ENCODE data around the gene PRPSAP2.

The PRPSAP2 gene

GRCh38 chr17:18916816-18917500 is 59.0 kb downstream of the PRPSAP2 start:
- H3K4me1 ChIP-seq (ENCODE audit: control insufficient read depth, low read length): peaks cover 76% of the 10 kb centered on the region
- H4K20me1 ChIP-seq (ENCODE audit: control insufficient read depth, insufficient read depth, low read depth, low read length): no peaks in the 10 kb centered on the region
- peak overlapping the region; percentile 36 for H3K4me3 ChIP-seq (ENCODE audit: low read length)
- no peak for TF ChIP-seq EZH2phosphoT487 (IDR thresholded peaks at IDR 0.05; ENCODE audit: borderline replicate concordance, low read length)
- TF ChIP-seq CTCF (IDR thresholded peaks at IDR 0.05; ENCODE audit: low read depth, low read length, poor library complexity, severe bottlenecking): no peak
- H3K36me3 ChIP-seq (ENCODE audit: control insufficient read depth, low read length): peaks cover 78% of the 10 kb centered on the region
- H3K9me2 ChIP-seq (replicated peaks; ENCODE audit: control insufficient read depth, low read length): no peaks in the 10 kb centered on the region
- H3F3A ChIP-seq (ENCODE audit: control insufficient read depth, insufficient read depth): peaks cover 30% of the 10 kb centered on the region
- no peaks in the 10 kb centered on the region for H3K9me3 ChIP-seq (ENCODE audit: control insufficient read depth, insufficient read depth, low read length)
- H3K79me2 ChIP-seq (ENCODE audit: control insufficient read depth, low read length): peaks cover 48% of the 10 kb centered on the region
- peak overlapping the region; percentile 75 for H3K27ac ChIP-seq (ENCODE audit: low read depth, low read length)
- H3K4me2 ChIP-seq (ENCODE audit: low read length): peak overlapping the region; percentile 36
- no peaks in the 10 kb centered on the region for H3K27me3 ChIP-seq (ENCODE audit: control insufficient read depth, low read length)

- H3K4me2 ChIP-seq (ENCODE audit: low read length): peak overlapping the region; percentile 14; the same call in 1 of the 2 replicates
These were observed 59.6 kb downstream of the PRPSAP2 start for GRCh38 chr17:18917506-18918032.

GRCh38 chr17:18919963-18920362 is 62.0 kb downstream of the PRPSAP2 start:
- Histone ChIP-seq H4K20me1 (ENCODE audit: control insufficient read depth, insufficient read depth, low read depth, low read length) (no peaks in the 10 kb centered on the region), H3K27ac (ENCODE audit: low read depth, low read length) (peak overlapping the region; percentile 79), H3F3A (ENCODE audit: control insufficient read depth, insufficient read depth) (peaks cover 35% of the 10 kb centered on the region), H3K79me2 (ENCODE audit: control insufficient read depth, low read length) (peaks cover 69% of the 10 kb centered on the region), H3K27me3 (ENCODE audit: control insufficient read depth, low read length) (no peaks in the 10 kb centered on the region), H3K4me2 (ENCODE audit: low read length) (peak overlapping the region; percentile 84), H3K36me3 (ENCODE audit: control insufficient read depth, low read length) (peaks cover 73% of the 10 kb centered on the region), H3K9me2 (replicated peaks; ENCODE audit: control insufficient read depth, low read length) (no peaks in the 10 kb centered on the region), H3K4me3 (ENCODE audit: low read length) (peak overlapping the region; percentile 20), H3K4me1 (ENCODE audit: control insufficient read depth, low read length) (peaks cover 97% of the 10 kb centered on the region), H3K9me3 (ENCODE audit: control insufficient read depth, insufficient read depth, low read length) (no peaks in the 10 kb centered on the region)
- TF ChIP-seq EZH2phosphoT487 (IDR thresholded peaks at IDR 0.05; ENCODE audit: borderline replicate concordance, low read length): no peak
- no peak for TF ChIP-seq CTCF (IDR thresholded peaks at IDR 0.05; ENCODE audit: low read depth, low read length, poor library complexity, severe bottlenecking)

More at GRCh38 chr17:18917506-18918032, 59.6 kb downstream of the PRPSAP2 start:
- H3K79me2 ChIP-seq (ENCODE audit: control insufficient read depth, low read length): peaks cover 51% of the 10 kb centered on the region
- no peaks in the 10 kb centered on the region for H3K9me3 ChIP-seq (ENCODE audit: control insufficient read depth, insufficient read depth, low read length)
- peaks cover 35% of the 10 kb centered on the region for H3F3A ChIP-seq (ENCODE audit: control insufficient read depth, insufficient read depth)
- TF ChIP-seq EZH2phosphoT487 (IDR thresholded peaks at IDR 0.05; ENCODE audit: borderline replicate concordance, low read length) (no peak), CTCF (IDR thresholded peaks at IDR 0.05; ENCODE audit: low read depth, low read length, poor library complexity, severe bottlenecking) (no peak)
- H3K27ac ChIP-seq (ENCODE audit: low read depth, low read length): peak overlapping the region; percentile 75
- no peaks in the 10 kb centered on the region for H3K9me2 ChIP-seq (replicated peaks; ENCODE audit: control insufficient read depth, low read length)
- peaks cover 76% of the 10 kb centered on the region for H3K36me3 ChIP-seq (ENCODE audit: control insufficient read depth, low read length)
- H3K4me1 ChIP-seq (ENCODE audit: control insufficient read depth, low read length): peaks cover 81% of the 10 kb centered on the region
- no peaks in the 10 kb centered on the region for H3K27me3 ChIP-seq (ENCODE audit: control insufficient read depth, low read length)
- no peak overlapping the region for H3K4me3 ChIP-seq (ENCODE audit: low read length)
- no peaks in the 10 kb centered on the region for H4K20me1 ChIP-seq (ENCODE audit: control insufficient read depth, insufficient read depth, low read depth, low read length)

Data from DOHH2 (cell line).